Glutamatergic neuron (in vitro differentiated cells): ENCODE results near the gene ECSCR. TPM values are rescaled to one million over a fixed set of nuclear protein-coding genes. Genes with fewer than 3 reads are reported as not detected.

Experiments
- DNase-seq: peaks from one replicate; pipeline ENCODE4 v3.0.0; 2022
- H3K27ac Mint-ChIP-seq: one replicate; pipeline ENCODE4 v1.8.0; 2020; ENCODE audit warnings: mild to moderate bottlenecking, mixed read lengths, inconsistent platforms; ENCODE audit not compliant: unreplicated experiment
- H3K27me3 Mint-ChIP-seq: one replicate; pipeline ENCODE4 v1.8.0; 2020; ENCODE audit warnings: mild to moderate bottlenecking, moderate library complexity, mixed read lengths, inconsistent platforms; ENCODE audit not compliant: unreplicated experiment
- H3K36me3 Mint-ChIP-seq: one replicate; pipeline ENCODE4 v1.8.0; 2020; ENCODE audit warnings: mild to moderate bottlenecking, mixed read lengths, inconsistent platforms; ENCODE audit not compliant: unreplicated experiment
- H3K4me1 Mint-ChIP-seq: one replicate; pipeline ENCODE4 v1.8.0; 2020; ENCODE audit warnings: mild to moderate bottlenecking, low read depth, mixed read lengths, inconsistent platforms; ENCODE audit not compliant: unreplicated experiment
- H3K4me3 Mint-ChIP-seq: one replicate; pipeline ENCODE4 v1.8.0; 2020; ENCODE audit warnings: mild to moderate bottlenecking, mixed read lengths, inconsistent platforms; ENCODE audit not compliant: unreplicated experiment
- H3K9me3 Mint-ChIP-seq: one replicate; pipeline ENCODE4 v1.8.0; 2020; ENCODE audit warnings: mild to moderate bottlenecking, moderate library complexity, mixed read lengths, inconsistent platforms; ENCODE audit not compliant: unreplicated experiment
- CTCF ChIP-seq: fragments of 200-600 bp; sonication (generic); IDR thresholded peaks from one replicate; pipeline ENCODE4 v1.5.0; 2021; ENCODE audit not compliant: partially characterized antibody, unreplicated experiment
- total RNA-seq: library from RNA; stranded (reverse); fragmentation: NEBNext Ultra II Directional; extraction: Animal tissue kit (Norgen Biotek cat#: 25700); gene quantifications from one replicate; pipeline ENCODE4 v1.2.1, GENCODE V29; 2021; ENCODE audit not compliant: unreplicated experiment

The ECSCR gene
- total RNA-seq, 1 donor from 2014 or later: not detected

- Mint-ChIP-seq H3K9me3 (peaks cover 6% of the 10 kb centered on the region), H3K27ac (no peak overlapping the region), H3K36me3 (no peaks in the 10 kb centered on the region), H3K4me1 (peaks cover 4% of the 10 kb centered on the region), H3K4me3 (no peak overlapping the region), H3K27me3 (no peaks in the 10 kb centered on the region)
- DNase-seq: no peak
- no peak for TF ChIP-seq CTCF
These were observed 61.0 kb downstream of the ECSCR start for GRCh38 chr5:139401546-139401945.

- Mint-ChIP-seq H3K36me3 (no peaks in the 10 kb centered on the region), H3K27me3 (peaks cover 5% of the 10 kb centered on the region), H3K9me3 (peaks cover 6% of the 10 kb centered on the region), H3K4me1 (peaks cover 4% of the 10 kb centered on the region), H3K27ac (no peak overlapping the region), H3K4me3 (no peak overlapping the region)
- no peak for TF ChIP-seq CTCF
- DNase-seq: no peak
These were observed 62.9 kb downstream of the ECSCR start for GRCh38 chr5:139399501-139400121.

Other genes with a start within 250 kb of the ECSCR start
- gene MATR3, start 169.0 kb downstream of the ECSCR start, total RNA-seq: 372 TPM
- 128 TPM for gene PAIP2, start 120.9 kb downstream of the ECSCR start, total RNA-seq
- gene SLC23A1, start 79.4 kb downstream of the ECSCR start, total RNA-seq: not detected
- not detected for gene MZB1, start 72.8 kb downstream of the ECSCR start, total RNA-seq
- gene PROB1, start 67.6 kb downstream of the ECSCR start, total RNA-seq: 1.3 TPM
- gene SPATA24, start 58.7 kb downstream of the ECSCR start, total RNA-seq: 6.2 TPM
- gene DNAJC18, start 23.2 kb downstream of the ECSCR start, total RNA-seq: 55.9 TPM
- gene SMIM33, start 8.3 kb upstream of the ECSCR start, total RNA-seq: not detected
- gene STING1, start 20.0 kb upstream of the ECSCR start, total RNA-seq: not detected
- gene UBE2D2, start 98.6 kb upstream of the ECSCR start, total RNA-seq: 188 TPM
- gene CXXC5, start 185.6 kb upstream of the ECSCR start, total RNA-seq: 130 TPM